Hepatic stellate cell (primary cell): ENCODE results near the gene ZNF738.

Experiments
- DNase-seq: peaks from one replicate; pipeline ENCODE4 v3.0.0; 2011; ENCODE audit warnings: low spot score

ZNF738 gene

GRCh38 chr19:21423057-21424041 lies 64.5 kb downstream of the ZNF738 start:
- DNase-seq, result no peak
